ENCODE results near the gene PDZD2. TPM values are rescaled to one million over a fixed set of nuclear protein-coding genes. Genes with fewer than 3 reads are reported as not detected.
"Not testable (repeated sequence)": the region's sequence is repeated elsewhere in the genome, so short reads cannot be mapped to it uniquely, and the experiment has no call there.

The PDZD2 gene
- total RNA-seq, 1 donor from 2014 or later: 70.9 TPM

- ATAC-seq (no peak), DNase-seq (no peak)
- Histone ChIP-seq H3K36me3 (no peaks in the 10 kb centered on the region), H3K4me1 (no peaks in the 10 kb centered on the region), H3K27me3 (no peaks in the 10 kb centered on the region), H3K27ac (no peak overlapping the region), H3K9me3 (no peaks in the 10 kb centered on the region), H3K4me3 (no peak overlapping the region)
- TF ChIP-seq, protein P1, sequence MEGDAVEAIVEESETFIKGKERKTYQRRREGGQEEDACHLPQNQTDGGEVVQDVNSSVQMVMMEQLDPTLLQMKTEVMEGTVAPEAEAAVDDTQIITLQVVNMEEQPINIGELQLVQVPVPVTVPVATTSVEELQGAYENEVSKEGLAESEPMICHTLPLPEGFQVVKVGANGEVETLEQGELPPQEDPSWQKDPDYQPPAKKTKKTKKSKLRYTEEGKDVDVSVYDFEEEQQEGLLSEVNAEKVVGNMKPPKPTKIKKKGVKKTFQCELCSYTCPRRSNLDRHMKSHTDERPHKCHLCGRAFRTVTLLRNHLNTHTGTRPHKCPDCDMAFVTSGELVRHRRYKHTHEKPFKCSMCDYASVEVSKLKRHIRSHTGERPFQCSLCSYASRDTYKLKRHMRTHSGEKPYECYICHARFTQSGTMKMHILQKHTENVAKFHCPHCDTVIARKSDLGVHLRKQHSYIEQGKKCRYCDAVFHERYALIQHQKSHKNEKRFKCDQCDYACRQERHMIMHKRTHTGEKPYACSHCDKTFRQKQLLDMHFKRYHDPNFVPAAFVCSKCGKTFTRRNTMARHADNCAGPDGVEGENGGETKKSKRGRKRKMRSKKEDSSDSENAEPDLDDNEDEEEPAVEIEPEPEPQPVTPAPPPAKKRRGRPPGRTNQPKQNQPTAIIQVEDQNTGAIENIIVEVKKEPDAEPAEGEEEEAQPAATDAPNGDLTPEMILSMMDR (IDR thresholded peaks at IDR 0.05): no peak
- intact Hi-C loops (cut with DNase I): no loop called here
Measured at GRCh38 chr5:31688515-31689092, 49.7 kb downstream of the PDZD2 start.

DNA sequence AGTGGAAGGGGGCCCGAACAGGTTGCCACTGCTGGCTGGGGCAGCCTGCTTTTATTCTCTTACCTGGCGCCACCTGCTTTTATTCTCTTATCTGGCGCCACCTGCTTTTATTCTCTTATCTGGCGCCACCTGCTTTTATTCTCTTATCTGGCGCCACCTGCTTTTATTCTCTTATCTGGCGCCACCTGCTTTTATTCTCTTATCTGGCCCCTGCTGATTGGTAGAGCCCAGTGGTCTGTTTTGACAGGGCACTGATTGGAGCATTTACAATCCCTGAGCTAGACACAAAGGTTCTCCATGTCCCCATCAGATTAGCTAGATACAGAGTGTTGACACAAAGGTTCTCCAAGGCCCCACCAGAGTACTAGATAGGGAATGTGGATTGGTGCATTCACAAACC is 52.5 kb downstream of the PDZD2 start:
- H3K4me3 ChIP-seq; ATAC-seq; DNase-seq; H3K9me3 ChIP-seq; H3K36me3 ChIP-seq; H3K27ac ChIP-seq; H3K27me3 ChIP-seq; H3K4me1 ChIP-seq; intact Hi-C loops (cut with DNase I): not testable (repeated sequence)

DNA sequence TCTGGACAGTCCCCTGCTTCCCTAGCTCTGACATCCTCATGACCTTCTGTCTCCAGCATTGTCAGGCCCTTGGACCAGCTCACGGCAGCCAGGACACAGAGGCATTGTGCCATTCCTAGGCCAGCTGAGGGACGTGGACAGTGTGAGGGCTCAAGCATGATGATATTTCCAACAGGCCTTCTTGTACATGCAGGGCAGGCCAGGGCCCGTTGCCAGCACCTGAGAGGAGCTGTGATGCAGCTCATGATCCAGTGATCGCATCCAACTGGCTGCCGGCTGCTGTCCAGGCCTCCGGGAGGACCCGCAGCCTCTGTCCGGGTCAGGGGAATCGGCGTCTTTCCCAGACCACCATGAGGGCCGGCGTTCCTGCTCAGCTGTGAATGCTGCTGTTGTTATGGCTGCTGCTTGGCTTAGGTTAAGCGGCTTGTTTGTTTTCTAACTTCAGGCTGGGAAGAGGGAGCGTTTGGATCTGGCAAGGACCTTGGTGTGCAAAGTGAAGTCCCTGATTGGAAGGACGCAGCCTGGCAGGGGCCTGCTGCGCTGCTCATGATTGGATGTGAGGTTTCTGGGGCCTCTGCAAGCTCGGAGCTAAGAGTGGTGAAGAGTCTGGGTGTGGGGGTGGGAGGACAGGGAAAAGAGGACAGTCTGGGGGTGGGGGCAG is 53.8 kb downstream of the PDZD2 start:
- peak; percentile 54 for DNase-seq
- H3K9me3 ChIP-seq: no peaks in the 10 kb centered on the region
- TF ChIP-seq, protein P1 (IDR thresholded peaks at IDR 0.05): no peak
- no peak overlapping the region for H3K27ac ChIP-seq
- H3K4me3 ChIP-seq: no peak overlapping the region
- H3K27me3 ChIP-seq: no peaks in the 10 kb centered on the region
- ATAC-seq: peak; percentile 26
- intact Hi-C loops (cut with DNase I): no loop called here
- H3K36me3 ChIP-seq: no peaks in the 10 kb centered on the region
- H3K4me1 ChIP-seq: no peaks in the 10 kb centered on the region

GRCh38 chr5:31698673-31699072 is 59.7 kb downstream of the PDZD2 start:
- no peak overlapping the region for H3K4me3 ChIP-seq
- DNase-seq (no peak), ATAC-seq (no peak)
- H3K9me3 ChIP-seq: no peaks in the 10 kb centered on the region
- no peaks in the 10 kb centered on the region for H3K36me3 ChIP-seq
- H3K27me3 ChIP-seq: no peaks in the 10 kb centered on the region
- no peaks in the 10 kb centered on the region for H3K4me1 ChIP-seq
- H3K27ac ChIP-seq: no peak overlapping the region
- TF ChIP-seq, protein P1 (IDR thresholded peaks at IDR 0.05): no peak
- intact Hi-C loops (cut with DNase I): no loop called here

- no peaks in the 10 kb centered on the region for H3K4me1 ChIP-seq
- no peaks in the 10 kb centered on the region for H3K27me3 ChIP-seq
- H3K4me3 ChIP-seq: no peak overlapping the region
- H3K36me3 ChIP-seq: no peaks in the 10 kb centered on the region
- no peak for ATAC-seq
- TF ChIP-seq, protein P1 (IDR thresholded peaks at IDR 0.05): no peak
- H3K9me3 ChIP-seq: no peaks in the 10 kb centered on the region
- no peak for DNase-seq
- intact Hi-C loops (cut with DNase I): no loop called here
- no peak overlapping the region for H3K27ac ChIP-seq
Measured at GRCh38 chr5:31701642-31702299, 62.8 kb downstream of the PDZD2 start.

DNA sequence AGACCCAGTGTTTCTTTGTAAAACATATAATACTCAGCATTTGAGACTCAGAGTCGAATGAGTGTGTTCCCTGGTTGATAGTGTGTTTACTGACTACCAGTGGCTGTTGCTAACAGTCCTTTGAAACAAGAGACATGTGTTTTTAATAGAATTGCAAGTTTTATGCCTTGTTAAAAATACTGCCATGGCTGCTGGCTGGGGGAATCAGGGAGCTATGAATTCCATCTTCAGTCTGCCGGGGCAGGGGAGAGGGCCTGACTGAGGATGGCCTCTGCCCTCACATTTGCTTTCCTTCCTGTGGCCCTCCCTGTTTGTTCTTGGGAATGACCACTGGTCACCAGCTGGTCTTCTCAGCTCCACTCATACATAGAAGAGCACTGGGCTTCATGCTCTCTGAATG is 63.8 kb downstream of the PDZD2 start:
- no peak for DNase-seq
- no peaks in the 10 kb centered on the region for H3K9me3 ChIP-seq
- no peak overlapping the region for H3K27ac ChIP-seq
- ATAC-seq: no peak
- no peaks in the 10 kb centered on the region for H3K36me3 ChIP-seq
- TF ChIP-seq, protein P1 (IDR thresholded peaks at IDR 0.05): no peak
- intact Hi-C loops (cut with DNase I): no loop called here
- no peak overlapping the region for H3K4me3 ChIP-seq
- no peaks in the 10 kb centered on the region for H3K4me1 ChIP-seq
- H3K27me3 ChIP-seq: no peaks in the 10 kb centered on the region

All from upper lobe of right lung (tissue), 1 donor.